ENCODE data around the gene MYT1. TPM values are rescaled to one million over a fixed set of nuclear protein-coding genes. Genes with fewer than 3 reads are reported as not detected.

The MYT1 gene
- total and polyA plus RNA-seq, 9 of the 15 experiments (the other 6 are each of a cell fraction or from before 2014, with no cell fraction given) = 0.02 to 0.12 (median 0.06) TPM; not detected in 4

DNA sequence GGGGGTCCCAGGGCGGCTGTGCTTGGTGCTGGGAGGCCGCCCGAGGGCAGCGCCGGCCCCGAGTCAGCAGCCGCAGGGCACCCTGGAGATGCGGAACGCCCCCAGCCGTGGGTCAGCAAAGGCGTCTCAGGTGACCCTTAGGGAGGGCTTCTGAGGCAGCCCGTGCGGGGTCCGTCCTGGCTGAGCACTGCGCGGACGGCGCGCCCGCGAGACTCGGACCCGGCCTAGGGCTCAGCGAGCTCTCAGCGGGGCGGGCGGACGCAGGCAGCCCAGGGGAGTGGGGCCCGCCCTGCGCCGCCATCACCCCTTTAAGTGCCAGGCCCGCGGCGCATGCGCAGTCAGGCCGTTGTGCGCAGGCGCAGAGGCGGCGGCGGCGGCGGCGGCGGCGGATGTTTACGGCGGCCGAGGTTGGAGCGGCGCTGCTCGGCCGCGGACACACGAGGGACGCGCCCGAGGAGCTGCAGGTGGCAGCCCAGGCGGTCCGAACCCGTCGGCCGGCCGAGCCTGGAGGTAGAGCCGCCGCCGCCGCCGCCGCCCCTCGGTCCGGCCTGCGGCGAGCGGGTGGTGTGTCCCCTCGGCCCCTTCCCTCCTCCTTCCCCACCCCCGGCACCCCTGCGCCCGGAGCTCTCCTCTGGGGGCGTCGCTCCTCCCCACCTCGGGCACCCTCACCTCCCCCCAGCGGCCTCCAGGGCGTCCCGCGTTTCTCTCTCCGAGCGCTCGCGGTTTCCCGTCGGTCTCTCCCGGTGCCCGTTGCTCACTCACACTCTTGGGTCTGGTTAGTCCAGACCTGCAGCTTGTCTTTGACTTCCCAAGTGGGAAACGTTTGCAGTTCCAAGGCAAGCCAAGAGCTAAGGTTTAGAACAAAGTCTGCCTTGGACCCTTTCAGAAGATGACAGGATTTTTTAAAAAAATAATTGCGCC lies 91.4 kb downstream of the MYT1 start, which contains the start of gene PCMTD2 (continued):
- TF ChIP-seq, protein P1, sequence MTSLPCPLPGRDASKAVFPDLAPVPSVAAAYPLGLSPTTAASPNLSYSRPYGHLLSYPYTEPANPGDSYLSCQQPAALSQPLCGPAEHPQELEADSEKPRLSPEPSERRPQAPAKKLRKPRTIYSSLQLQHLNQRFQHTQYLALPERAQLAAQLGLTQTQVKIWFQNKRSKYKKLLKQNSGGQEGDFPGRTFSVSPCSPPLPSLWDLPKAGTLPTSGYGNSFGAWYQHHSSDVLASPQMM (CRISPR knock-in tag; IDR thresholded peaks at IDR 0.05) = no peak
- peak; percentile 38 for TF ChIP-seq TAF1 (IDR thresholded peaks at IDR 0.05; ENCODE audit: control insufficient read depth, extremely low read depth, insufficient read depth, low read length, severe bottlenecking)
- no peak for TF ChIP-seq PRMT5 (CRISPR knock-in tag; IDR thresholded peaks at IDR 0.05)
- no peak for TF ChIP-seq CREBBP (IDR thresholded peaks at IDR 0.05; ENCODE audit: low read depth, low read length)
- no peak for TF ChIP-seq CCNT2 (IDR thresholded peaks at IDR 0.05; ENCODE audit: borderline replicate concordance, extremely low read depth, insufficient read length, low read depth, low read length)
- TF ChIP-seq BCL6 (CRISPR knock-in tag; IDR thresholded peaks at IDR 0.05) = no peak
- no peak for TF ChIP-seq ZNF311 (CRISPR knock-in tag; IDR thresholded peaks at IDR 0.05)
- TF ChIP-seq, protein P2, sequence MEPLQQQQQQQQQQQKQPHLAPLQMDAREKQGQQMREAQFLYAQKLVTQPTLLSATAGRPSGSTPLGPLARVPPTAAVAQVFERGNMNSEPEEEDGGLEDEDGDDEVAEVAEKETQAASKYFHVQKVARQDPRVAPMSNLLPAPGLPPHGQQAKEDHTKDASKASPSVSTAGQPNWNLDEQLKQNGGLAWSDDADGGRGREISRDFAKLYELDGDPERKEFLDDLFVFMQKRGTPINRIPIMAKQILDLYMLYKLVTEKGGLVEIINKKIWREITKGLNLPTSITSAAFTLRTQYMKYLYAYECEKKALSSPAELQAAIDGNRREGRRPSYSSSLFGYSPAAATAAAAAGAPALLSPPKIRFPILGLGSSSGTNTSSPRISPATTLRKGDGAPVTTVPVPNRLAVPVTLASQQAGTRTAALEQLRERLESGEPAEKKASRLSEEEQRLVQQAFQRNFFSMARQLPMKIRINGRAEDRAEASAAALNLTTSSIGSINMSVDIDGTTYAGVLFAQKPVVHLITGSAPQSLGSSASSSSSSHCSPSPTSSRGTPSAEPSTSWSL (CRISPR knock-in tag; IDR thresholded peaks at IDR 0.05; ENCODE audit: borderline replicate concordance) = 0 out of 2 replicates have a peak, but pooled peaks have one; percentile 32
- TF ChIP-seq, protein P3, sequence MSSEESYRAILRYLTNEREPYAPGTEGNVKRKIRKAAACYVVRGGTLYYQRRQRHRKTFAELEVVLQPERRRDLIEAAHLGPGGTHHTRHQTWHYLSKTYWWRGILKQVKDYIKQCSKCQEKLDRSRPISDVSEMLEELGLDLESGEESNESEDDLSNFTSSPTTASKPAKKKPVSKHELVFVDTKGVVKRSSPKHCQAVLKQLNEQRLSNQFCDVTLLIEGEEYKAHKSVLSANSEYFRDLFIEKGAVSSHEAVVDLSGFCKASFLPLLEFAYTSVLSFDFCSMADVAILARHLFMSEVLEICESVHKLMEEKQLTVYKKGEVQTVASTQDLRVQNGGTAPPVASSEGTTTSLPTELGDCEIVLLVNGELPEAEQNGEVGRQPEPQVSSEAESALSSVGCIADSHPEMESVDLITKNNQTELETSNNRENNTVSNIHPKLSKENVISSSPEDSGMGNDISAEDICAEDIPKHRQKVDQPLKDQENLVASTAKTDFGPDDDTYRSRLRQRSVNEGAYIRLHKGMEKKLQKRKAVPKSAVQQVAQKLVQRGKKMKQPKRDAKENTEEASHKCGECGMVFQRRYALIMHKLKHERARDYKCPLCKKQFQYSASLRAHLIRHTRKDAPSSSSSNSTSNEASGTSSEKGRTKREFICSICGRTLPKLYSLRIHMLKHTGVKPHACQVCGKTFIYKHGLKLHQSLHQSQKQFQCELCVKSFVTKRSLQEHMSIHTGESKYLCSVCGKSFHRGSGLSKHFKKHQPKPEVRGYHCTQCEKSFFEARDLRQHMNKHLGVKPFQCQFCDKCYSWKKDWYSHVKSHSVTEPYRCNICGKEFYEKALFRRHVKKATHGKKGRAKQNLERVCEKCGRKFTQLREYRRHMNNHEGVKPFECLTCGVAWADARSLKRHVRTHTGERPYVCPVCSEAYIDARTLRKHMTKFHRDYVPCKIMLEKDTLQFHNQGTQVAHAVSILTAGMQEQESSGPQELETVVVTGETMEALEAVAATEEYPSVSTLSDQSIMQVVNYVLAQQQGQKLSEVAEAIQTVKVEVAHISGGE (CRISPR knock-in tag; IDR thresholded peaks at IDR 0.05) = peak in 1 of 3 experiments; percentile 78; a peak in 2 of 6 replicates
- TF ChIP-seq, protein P4, sequence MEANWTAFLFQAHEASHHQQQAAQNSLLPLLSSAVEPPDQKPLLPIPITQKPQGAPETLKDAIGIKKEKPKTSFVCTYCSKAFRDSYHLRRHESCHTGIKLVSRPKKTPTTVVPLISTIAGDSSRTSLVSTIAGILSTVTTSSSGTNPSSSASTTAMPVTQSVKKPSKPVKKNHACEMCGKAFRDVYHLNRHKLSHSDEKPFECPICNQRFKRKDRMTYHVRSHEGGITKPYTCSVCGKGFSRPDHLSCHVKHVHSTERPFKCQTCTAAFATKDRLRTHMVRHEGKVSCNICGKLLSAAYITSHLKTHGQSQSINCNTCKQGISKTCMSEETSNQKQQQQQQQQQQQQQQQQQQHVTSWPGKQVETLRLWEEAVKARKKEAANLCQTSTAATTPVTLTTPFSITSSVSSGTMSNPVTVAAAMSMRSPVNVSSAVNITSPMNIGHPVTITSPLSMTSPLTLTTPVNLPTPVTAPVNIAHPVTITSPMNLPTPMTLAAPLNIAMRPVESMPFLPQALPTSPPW (CRISPR knock-in tag; IDR thresholded peaks at IDR 0.05) = peak; percentile 62; the same call in 1 of the 2 replicates
- no peak for TF ChIP-seq RFX5 (IDR thresholded peaks at IDR 0.05; ENCODE audit: low read depth, low read length)
- TF ChIP-seq ZNF224 (CRISPR knock-in tag; IDR thresholded peaks at IDR 0.05) = peak; percentile 83; the same call in 1 of the 2 replicates
- no peak for TF ChIP-seq TCFL5 (CRISPR knock-in tag; conservative IDR thresholded peaks at IDR 0.05)
- TF ChIP-seq MAZ (CRISPR knock-in tag; conservative IDR thresholded peaks at IDR 0.05 in 1 of 2, IDR thresholded peaks at IDR 0.05 in 1 of 2) = peak; percentile 1 to 83; a peak in 2 of 4 replicates
- TF ChIP-seq SMARCE1 (IDR thresholded peaks at IDR 0.05) = no peak; the same call in 1 of the 2 replicates
- TF ChIP-seq ZNF124 (CRISPR knock-in tag; IDR thresholded peaks at IDR 0.05) = no peak
- TF ChIP-seq TEAD4 (IDR thresholded peaks at IDR 0.05; ENCODE audit: low read length) = no peak
- TF ChIP-seq TEAD4 (CRISPR knock-in tag; IDR thresholded peaks at IDR 0.05; ENCODE audit: borderline replicate concordance) = peak; percentile 86; the same call in 1 of the 2 replicates
- TF ChIP-seq ZNF12 (CRISPR knock-in tag; IDR thresholded peaks at IDR 0.05) = peak; percentile 71; the same call in 1 of the 2 replicates
